HG02970 (cell line): ENCODE results near the gene INF2.

ENCODE experiments used
- ATAC-seq: cut with Tn5 transposase; IDR thresholded peaks from one replicate; pipeline ENCODE4 v1.9.1; 2021; ENCODE audit warnings: mild to moderate bottlenecking, moderate library complexity, moderate number of reproducible peaks; ENCODE audit not compliant: unreplicated experiment, low FRiP score

The INF2 gene

DNA sequence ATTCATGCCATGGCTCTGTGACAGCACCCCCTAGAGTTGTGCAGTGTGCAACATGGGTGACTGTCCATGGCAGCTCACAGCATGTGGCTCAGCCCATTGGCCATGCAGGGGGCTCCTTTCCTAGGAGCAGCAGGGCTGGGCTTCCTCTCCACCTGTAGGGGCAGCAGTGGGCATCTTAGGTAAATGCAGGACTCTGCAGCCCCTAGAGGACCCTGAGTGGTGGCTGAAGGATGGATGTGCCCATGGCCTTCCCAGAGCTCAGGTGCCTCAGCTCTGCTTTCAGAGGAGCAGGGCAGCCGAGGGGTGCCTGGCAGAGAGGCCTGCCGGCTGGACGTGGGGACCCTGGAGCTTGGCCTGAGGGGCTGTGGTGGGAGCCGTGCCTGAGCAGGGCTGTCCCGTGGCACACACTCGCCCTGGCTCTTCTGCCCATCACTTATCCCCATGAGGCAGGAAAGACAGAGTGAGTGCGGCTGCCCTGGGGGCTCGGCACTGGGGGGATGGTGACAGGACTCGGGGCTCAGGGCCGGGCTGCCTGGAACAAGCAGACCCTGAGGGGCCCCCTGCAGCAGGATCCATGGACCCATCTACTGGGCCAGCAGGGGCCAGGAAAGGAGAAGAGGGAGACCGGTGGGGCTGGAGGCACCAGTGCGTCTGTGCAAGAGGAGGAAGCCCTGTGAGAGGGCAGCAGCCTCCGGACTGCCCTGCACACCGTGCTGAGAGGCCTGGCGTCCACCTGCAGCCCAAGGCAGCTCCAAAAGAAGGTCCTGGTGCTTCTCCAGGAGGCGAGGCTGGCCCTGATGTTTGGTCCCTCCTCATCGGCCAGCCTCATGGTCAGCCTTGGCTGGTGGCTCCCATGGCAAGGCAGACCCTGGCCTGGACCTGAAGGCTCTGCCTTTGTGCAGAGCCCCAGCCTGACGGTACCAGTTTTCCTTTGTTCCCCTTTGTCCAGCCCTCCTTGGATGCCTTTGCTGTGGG is 42.2 kb downstream of the INF2 start:
- ATAC-seq: no peak

GRCh38 chr14:104732355-104732804 is 43.0 kb downstream of the INF2 start:
- ATAC-seq: no peak

- no peak for ATAC-seq
These were observed 43.7 kb downstream of the INF2 start for GRCh38 chr14:104732931-104733681.

DNA sequence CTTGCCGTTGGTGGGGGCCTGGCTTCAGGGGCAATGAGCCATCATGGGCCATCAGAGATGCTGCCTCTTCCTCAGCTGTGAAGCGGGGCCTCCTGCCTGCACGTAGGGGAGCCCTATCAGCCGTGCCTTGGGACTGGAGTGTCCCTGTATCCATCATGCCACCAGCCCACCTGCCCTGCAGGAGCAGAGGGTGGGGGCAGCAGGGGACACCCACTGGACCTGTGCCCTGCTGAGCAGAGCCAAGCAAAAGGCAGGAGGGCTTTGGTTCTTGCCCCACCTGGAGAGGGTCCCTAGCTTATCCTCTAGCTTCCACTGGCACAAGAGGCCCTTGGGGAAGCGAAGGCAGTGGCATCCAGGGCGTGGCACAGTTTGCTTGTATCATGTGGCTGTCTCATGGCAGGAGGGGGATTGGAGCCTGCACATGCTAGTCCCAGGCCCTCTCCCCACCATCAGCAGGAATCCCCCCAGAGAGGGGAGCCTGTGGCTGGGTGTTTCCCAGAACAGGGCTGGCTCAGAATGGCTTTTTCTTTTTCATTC is 44.7 kb downstream of the INF2 start:
- ATAC-seq: no peak

- no peak for ATAC-seq
These were observed 45.2 kb downstream of the INF2 start for GRCh38 chr14:104734601-104734990.

DNA sequence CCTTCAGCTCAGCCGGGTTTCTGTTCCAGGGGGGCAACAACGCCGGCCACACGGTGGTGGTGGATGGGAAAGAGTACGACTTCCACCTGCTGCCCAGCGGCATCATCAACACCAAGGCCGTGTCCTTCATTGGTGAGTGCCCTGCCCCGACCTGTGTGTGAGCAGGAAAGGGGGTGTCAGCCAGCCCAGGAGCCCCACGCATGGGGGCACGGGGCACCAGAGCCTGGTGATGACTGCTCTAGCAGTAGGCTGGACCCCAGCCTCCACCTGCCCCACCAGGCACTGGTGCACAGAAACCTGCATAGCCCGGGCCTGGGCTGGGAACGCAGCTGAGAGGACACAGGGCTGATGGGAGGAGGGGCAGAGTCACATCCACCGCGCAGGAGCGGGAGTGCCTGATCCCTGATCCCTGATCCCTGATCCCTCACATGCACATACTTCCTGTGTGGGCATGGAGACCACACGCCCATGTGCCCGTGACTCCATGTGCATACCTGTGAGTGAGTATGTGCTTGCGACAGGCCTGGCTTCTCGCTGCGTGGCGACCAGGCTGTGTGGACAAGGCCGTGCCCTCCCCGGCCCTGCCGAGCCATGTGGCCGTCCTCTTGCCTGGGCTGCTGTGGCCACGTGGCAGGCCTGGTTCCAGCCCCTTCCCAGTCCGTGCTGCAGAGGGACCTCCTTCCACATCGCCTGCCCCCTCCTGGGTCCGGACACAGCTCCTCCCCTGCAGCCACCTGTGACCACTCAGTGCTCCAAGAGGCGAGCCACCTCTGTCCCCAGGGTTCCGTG is 45.8 kb downstream of the INF2 start:
- ATAC-seq: no peak

GRCh38 chr14:104735830-104736642 is 46.6 kb downstream of the INF2 start:
- ATAC-seq: no peak

- no peak for ATAC-seq
These were observed 49.1 kb downstream of the INF2 start for GRCh38 chr14:104738375-104739019.

- no peak for ATAC-seq
These were observed 49.6 kb downstream of the INF2 start for GRCh38 chr14:104739026-104739425.

- ATAC-seq: no peak
These were observed 50.4 kb downstream of the INF2 start for GRCh38 chr14:104739546-104740516.

DNA sequence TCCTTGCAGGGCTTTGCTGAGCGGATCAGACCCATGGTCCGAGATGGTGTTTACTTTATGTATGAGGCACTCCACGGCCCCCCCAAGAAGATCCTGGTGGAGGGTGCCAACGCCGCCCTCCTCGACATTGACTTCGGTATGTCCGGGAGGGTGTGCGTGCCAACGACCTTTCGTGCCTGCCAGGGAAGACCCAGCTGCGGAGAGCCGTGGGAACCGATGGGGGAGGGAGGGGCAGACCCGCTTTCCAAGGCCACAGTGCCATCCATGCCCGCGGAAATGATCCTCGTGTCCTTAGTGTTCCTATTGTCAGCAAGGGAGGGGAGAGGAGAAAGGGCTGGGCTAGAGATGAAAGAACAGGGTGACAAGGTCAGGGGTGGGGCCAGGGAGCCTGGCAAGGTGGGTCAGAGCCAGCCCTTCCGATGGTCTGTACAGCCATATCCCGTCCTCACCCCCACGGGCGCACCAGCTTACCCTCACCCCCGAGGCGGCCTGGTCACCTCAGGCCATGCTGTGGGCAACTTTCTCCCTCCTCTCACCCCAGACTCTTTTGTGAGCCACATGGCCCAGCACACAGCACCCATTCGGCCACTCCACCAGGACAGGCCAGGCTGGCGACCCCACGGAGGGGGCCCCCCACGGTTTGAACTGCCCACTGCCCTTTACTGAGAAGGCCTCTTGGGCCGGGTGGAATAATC is 51.8 kb downstream of the INF2 start:
- no peak for ATAC-seq

- no peak for ATAC-seq
These were observed 52.4 kb downstream of the INF2 start for GRCh38 chr14:104741803-104742251.

DNA sequence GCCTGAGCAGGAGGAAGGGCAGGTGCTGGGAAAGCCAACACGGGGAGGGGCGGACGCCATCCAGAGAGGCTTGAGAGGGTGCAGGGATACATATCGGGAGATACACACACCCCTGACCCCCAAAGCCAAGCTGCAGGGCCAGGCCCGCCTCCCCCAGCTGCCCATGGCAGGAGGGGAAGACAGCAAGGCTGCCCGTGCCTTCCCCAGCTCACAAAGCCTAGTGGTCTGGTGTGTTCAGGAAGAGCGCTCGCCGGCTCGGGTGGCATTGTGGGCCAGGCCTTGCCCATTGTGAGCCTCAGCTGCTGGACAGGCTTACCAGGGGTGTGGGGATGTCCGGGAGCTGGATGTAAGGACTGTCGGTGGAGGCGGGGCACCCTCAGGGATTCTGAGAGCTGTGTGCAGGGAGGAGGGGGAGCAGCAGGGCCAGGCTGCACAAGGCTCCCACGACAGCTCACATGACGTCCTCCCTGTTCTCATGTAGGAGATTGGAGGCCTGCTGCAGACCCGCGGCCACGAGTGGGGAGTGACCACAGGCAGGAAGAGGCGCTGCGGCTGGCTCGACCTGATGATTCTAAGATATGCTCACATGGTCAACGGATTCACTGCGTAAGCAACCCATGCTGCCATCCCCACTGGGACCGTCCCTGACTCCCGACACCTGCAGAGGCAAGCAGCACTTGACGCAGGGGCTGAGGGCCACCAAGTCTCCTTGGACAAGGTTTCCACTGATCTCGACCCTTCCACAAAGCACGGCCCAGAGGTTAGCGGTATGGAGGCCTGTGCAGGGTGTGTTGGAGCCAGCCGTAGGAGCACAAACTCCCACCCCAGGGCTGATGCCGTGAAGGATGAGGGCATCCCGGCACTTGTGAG is 53.4 kb downstream of the INF2 start:
- ATAC-seq: no peak

- ATAC-seq: no peak
These were observed 54.3 kb downstream of the INF2 start for GRCh38 chr14:104743461-104744380.

- ATAC-seq: no peak
These were observed 55.1 kb downstream of the INF2 start for GRCh38 chr14:104744484-104744883.
